NCI-H1436 (cell line): ENCODE measurements around the gene NFATC2.

ENCODE experiments used
- DNase-seq: peaks from one replicate; lab custom pipeline; 2025; lab: John Stamatoyannopoulos, UW

The NFATC2 gene

GRCh38 chr20:51450984-51451383, 91.5 kb downstream of the NFATC2 start:
- no peak for DNase-seq

GRCh38 chr20:51450221-51450712, 92.3 kb downstream of the NFATC2 start:
- DNase-seq: no peak

GRCh38 chr20:51449498-51450220, 92.9 kb downstream of the NFATC2 start:
- no peak for DNase-seq

- DNase-seq: no peak
These were observed 94.8 kb downstream of the NFATC2 start for GRCh38 chr20:51447765-51448148.

GRCh38 chr20:51447097-51447764, 95.3 kb downstream of the NFATC2 start:
- no peak for DNase-seq

- no peak for DNase-seq
These were observed 95.9 kb downstream of the NFATC2 start for GRCh38 chr20:51446656-51447055.

GRCh38 chr20:51446230-51446629, 96.3 kb downstream of the NFATC2 start:
- no peak for DNase-seq

- DNase-seq: no peak
These were observed 96.9 kb downstream of the NFATC2 start for GRCh38 chr20:51445591-51445990.

GRCh38 chr20:51444922-51445438, 97.5 kb downstream of the NFATC2 start:
- no peak for DNase-seq

GRCh38 chr20:51444467-51444866, 98.1 kb downstream of the NFATC2 start:
- no peak for DNase-seq

GRCh38 chr20:51442602-51443001, 99.9 kb downstream of the NFATC2 start:
- DNase-seq: no peak

- no peak for DNase-seq
These were observed 101.9 kb downstream of the NFATC2 start for GRCh38 chr20:51440589-51440988.

- no peak for DNase-seq
These were observed 103.3 kb downstream of the NFATC2 start for GRCh38 chr20:51439160-51439689.

GRCh38 chr20:51438136-51438535, 104.4 kb downstream of the NFATC2 start:
- DNase-seq: no peak

GRCh38 chr20:51437182-51437924, 105.2 kb downstream of the NFATC2 start:
- DNase-seq: no peak

- no peak for DNase-seq
These were observed 107.8 kb downstream of the NFATC2 start for GRCh38 chr20:51434580-51435247.

GRCh38 chr20:51434026-51434425, 108.5 kb downstream of the NFATC2 start:
- no peak for DNase-seq

- DNase-seq: no peak
These were observed 109.6 kb downstream of the NFATC2 start for GRCh38 chr20:51432875-51433274.

- DNase-seq: no peak
These were observed 110.2 kb downstream of the NFATC2 start for GRCh38 chr20:51432251-51432784.

- no peak for DNase-seq
These were observed 111.2 kb downstream of the NFATC2 start for GRCh38 chr20:51431321-51431720.

GRCh38 chr20:51430198-51430950, 112.1 kb downstream of the NFATC2 start:
- no peak for DNase-seq
